Psoas muscle (tissue), 8 donors: Measurements from ENCODE around the gene KCTD20. TPM values are rescaled to one million over a fixed set of nuclear protein-coding genes. Genes with fewer than 3 reads are reported as not detected.

Source experiments
- ATAC-seq, 4 donors: fragments of 200-7000 bp; cut with Tn5 transposase; one replicate each; pipeline ENCODE4 v1.9.1; 2020; ENCODE audit warnings: moderate library complexity in 3 of 4, mild to moderate bottlenecking in 2 of 4
- DNase-seq, 2 donors: peaks; one replicate each; pipeline ENCODE4 v3.0.0-alpha.2; 2020
- H3K27ac ChIP-seq: fragments of 200-600 bp; one replicate; pipeline ENCODE4 v1.8.0; 2022
- H3K27me3 ChIP-seq, 3 donors: fragments of 200-600 bp in 1 of 3; one replicate each; pipeline versions ENCODE4 v1.6.1 to v1.8.0; 2013 to 2022; ENCODE audit warnings: low read length in 2 of 3, mild to moderate bottlenecking in 2 of 3, moderate library complexity in 1 of 3; ENCODE audit not compliant: insufficient read depth in 3 of 3
- H3K36me3 ChIP-seq, 2 donors: fragments of 200-600 bp in 1 of 2; one replicate each; pipeline versions ENCODE4 v1.6.1 to v1.8.0; 2013 to 2022; ENCODE audit warnings: low read depth in 1 of 2, mild to moderate bottlenecking in 1 of 2, moderate library complexity in 1 of 2; ENCODE audit not compliant: insufficient read depth in 1 of 2
- H3K4me1 ChIP-seq: fragments of 200-600 bp; one replicate; pipeline ENCODE4 v1.8.0; 2022
- H3K4me3 ChIP-seq: fragments of 200-600 bp; one replicate; pipeline ENCODE4 v1.8.0; 2022; ENCODE audit warnings: mild to moderate bottlenecking
- H3K9me3 ChIP-seq: fragments of 200-600 bp; one replicate; pipeline ENCODE4 v1.8.0; 2022
- WGBS, 3 donors: extraction: QIAGEN DNeasy Blood & Tissue Kit; methylation state at CpG; one replicate each; pipeline versions ENCODE4 v1.1.6 to v1.1.7; 2013; 5-methylcytosine and 5-hydroxymethylcytosine counted together
- intact Hi-C, 2 donors: fragments of 100-400 bp; cut with DNase I; formaldehyde crosslinking; loops; one replicate each; pipeline versions ENCODE4 v1.11.0 to v1.14.2; 2022
- polyA plus RNA-seq, 3 donors: library from polyadenylated mRNA; stranded (reverse); fragments of 200-250 nt; gene quantifications; one replicate each; pipeline ENCODE4 v1.2.3, GENCODE V29; 2013
- total RNA-seq, 4 donors: library from RNA; stranded (reverse); fragmentation: NEBNext Ultra II Directional in 2 of 4; extraction: Animal tissue kit (Norgen Biotek cat#: 25700) in 2 of 4; gene quantifications; one replicate each; pipeline versions ENCODE4 v1.2.1 to v1.2.4, GENCODE V29; 2021 to 2023
- TF ChIP-seq, protein P1 (sequence below): fragments of 200-600 bp; IDR thresholded peaks from one replicate; pipeline ENCODE4 v1.8.0; 2022; ENCODE audit warnings: antibody characterized with exemption
- donor health status: healthy with polysubstance abuse.
- donor health status: DM: no; HTN: no; CAD: no; lungs with moderate emphysema.
- donor health status: Bipolar disorder and iron deficiency.
- donor health status: healthy.
- donor health status: DM: yes; HTN: yes; CAD: no.
- donor health status: DM: no; HTN: no; CAD: no.
- donor health status: DM: no; HTN: no; CAD: no.
- donor health status: DM: yes; HTN: yes; CAD: no.

Gene KCTD20
- total and polyA plus RNA-seq, 7 donors: 11.6 to 44.4 (median 22.6) TPM

DNA sequence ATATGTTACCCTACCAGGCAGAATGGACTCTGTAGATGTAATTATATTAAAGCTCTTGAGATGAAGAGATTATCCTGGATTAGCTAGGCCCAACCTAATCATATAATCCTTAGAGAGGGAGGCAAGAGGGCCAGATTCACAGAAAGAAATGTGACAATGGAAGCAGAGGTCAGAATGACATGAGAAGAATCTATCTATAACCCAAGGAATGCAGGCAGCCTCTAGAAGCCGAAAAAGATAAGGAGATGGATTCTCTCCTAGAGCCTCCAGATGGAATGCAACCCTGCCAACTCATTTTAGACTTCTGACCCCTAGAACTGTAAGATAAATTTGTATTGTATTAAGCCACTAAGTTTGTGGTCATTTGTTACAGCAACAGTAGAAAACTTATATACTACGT, 12.4 kb upstream of the KCTD20 start:
- no peaks in the 10 kb centered on the region for H3K27me3 ChIP-seq
- H3K4me3 ChIP-seq: no peak overlapping the region
- TF ChIP-seq, protein P1, sequence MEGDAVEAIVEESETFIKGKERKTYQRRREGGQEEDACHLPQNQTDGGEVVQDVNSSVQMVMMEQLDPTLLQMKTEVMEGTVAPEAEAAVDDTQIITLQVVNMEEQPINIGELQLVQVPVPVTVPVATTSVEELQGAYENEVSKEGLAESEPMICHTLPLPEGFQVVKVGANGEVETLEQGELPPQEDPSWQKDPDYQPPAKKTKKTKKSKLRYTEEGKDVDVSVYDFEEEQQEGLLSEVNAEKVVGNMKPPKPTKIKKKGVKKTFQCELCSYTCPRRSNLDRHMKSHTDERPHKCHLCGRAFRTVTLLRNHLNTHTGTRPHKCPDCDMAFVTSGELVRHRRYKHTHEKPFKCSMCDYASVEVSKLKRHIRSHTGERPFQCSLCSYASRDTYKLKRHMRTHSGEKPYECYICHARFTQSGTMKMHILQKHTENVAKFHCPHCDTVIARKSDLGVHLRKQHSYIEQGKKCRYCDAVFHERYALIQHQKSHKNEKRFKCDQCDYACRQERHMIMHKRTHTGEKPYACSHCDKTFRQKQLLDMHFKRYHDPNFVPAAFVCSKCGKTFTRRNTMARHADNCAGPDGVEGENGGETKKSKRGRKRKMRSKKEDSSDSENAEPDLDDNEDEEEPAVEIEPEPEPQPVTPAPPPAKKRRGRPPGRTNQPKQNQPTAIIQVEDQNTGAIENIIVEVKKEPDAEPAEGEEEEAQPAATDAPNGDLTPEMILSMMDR: no peak
- no peaks in the 10 kb centered on the region for H3K9me3 ChIP-seq
- ATAC-seq (no peak), DNase-seq (no peak)
- 79 to 89% (median 87%) methylated on average over 2 of the region's 2 CpGs for WGBS, 3 donors
- H3K36me3 ChIP-seq: no peaks in the 10 kb centered on the region
- no peak overlapping the region for H3K27ac ChIP-seq
- H3K4me1 ChIP-seq: no peaks in the 10 kb centered on the region
- intact Hi-C loops: no loop called here

DNA sequence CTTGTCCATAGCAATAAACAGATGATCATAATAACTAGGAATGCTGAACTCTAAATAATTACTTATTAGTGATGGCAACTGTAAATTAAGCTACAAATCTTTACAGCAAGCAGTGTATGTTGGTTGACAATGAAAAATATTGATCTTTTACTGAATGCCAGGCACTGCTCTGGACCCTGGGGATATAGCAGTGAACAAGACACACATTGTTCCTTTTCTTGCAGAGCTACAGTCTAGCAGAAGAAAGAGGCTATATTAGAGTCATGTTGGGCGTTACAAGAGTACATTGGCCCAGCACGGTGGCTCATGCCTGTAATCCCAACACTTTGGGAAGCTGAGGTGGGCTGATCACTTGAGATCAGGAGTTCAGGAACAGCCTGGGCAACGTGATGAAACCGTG, 11.6 kb upstream of the KCTD20 start:
- 79 to 87% (median 84%) methylated on average over 4 of the region's 4 CpGs for whole genome bisulfite sequencing, 3 donors
- H3K9me3 ChIP-seq: no peaks in the 10 kb centered on the region
- H3K27ac ChIP-seq: no peak overlapping the region
- no peak overlapping the region for H3K4me3 ChIP-seq
- H3K27me3 ChIP-seq: no peaks in the 10 kb centered on the region
- TF ChIP-seq, protein P1: no peak
- intact Hi-C loops: no loop called here
- ATAC-seq (no peak), DNase-seq (no peak)
- no peaks in the 10 kb centered on the region for H3K4me1 ChIP-seq
- H3K36me3 ChIP-seq: no peaks in the 10 kb centered on the region

DNA sequence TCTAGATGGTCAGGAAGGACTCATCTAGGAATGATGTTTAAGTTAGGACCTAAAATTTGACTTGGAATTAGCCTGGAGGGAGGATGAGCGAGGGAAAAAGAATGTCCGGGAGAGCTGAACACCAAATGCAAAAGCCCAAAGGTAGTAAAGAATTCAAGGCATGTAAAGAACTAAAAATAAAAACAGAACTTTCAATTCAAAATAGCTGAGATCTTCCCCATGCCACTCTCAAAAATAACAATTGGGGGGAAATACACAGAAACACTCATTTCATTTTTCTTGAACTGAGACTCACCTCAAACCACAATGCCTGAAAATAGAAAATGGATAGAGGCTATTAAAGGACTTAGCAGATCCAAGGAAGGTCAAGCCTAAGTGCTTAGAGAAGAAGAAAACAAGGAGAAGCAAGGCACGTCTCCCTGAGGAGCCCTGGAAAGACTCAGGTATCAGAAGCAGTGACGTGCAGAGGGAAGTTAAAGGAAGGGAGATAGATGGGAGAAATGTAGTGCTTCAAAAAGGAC, 10.6 kb upstream of the KCTD20 start:
- H3K4me3 ChIP-seq: no peak overlapping the region

DNA sequence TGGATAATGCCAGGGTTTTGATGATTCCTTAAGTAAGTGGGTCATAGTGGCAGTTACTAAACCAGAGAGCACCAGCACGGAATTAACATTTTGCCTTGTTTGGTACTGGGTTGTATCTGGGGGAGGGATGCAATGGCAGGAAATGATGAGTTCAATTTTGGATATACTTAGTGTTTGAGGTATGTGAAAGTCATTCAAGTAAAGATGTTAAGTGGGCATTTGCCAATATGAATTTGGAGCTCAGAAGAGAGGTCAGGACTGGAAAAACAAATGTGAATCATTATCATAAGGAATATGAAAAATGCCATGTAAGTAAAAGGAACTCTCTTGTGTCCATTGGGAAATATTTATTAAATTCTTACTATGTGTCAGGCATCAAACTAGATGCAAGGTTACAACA, 6.3 kb upstream of the KCTD20 start:
- 84 to 97% (median 88%) methylated on average over 1 of the region's 1 CpG for WGBS, 3 donors
- intact Hi-C loops: no loop called here
- no peak for DNase-seq
- no peaks in the 10 kb centered on the region for H3K9me3 ChIP-seq
- H3K4me3 ChIP-seq: no peak overlapping the region
- H3K4me1 ChIP-seq: peaks cover 8% of the 10 kb centered on the region
- no peaks in the 10 kb centered on the region for H3K27me3 ChIP-seq
- TF ChIP-seq, protein P1: no peak
- H3K36me3 ChIP-seq: no peaks in the 10 kb centered on the region
- no peak for ATAC-seq
- no peak overlapping the region for H3K27ac ChIP-seq

More for the DNA sequence above, 10.6 kb upstream of the KCTD20 start:
- Histone ChIP-seq H3K27me3 (no peaks in the 10 kb centered on the region), H3K27ac (no peak overlapping the region), H3K36me3 (no peaks in the 10 kb centered on the region), H3K9me3 (no peaks in the 10 kb centered on the region), H3K4me1 (no peaks in the 10 kb centered on the region)
- ATAC-seq (no peak), DNase-seq (no peak)
- intact Hi-C loops: no loop called here
- TF ChIP-seq, protein P1: no peak
- 73 to 88% (median 86%) methylated on average over 4 of the region's 4 CpGs for WGBS, 3 donors

DNA sequence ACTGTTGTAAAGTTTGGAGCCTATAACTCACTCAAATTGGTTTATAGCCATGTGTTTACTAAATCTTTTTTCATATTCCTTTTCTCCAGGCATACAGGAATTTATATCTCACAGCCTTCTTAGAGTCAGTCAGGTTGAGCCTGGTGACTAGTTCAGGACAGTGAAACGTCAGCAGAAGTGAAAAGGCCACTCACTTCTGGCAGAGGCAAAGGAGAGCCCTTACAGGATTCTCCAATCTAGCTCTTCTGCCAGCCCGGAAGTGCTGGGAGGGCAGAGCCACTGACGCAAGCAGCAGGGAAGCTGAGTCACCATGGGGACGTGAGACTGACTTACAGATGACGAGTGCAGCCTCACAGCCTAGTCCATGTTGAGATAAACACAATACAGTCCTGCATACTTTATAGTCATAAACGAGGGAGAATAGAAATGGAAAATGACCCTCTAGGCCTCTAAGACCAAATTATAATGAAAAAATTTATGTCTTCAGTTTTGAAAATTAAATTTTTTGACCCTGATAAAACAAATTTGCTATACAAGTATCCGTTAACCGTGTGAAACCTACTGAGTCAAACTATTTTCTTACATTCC, 1.4 kb upstream of the KCTD20 start:
- peak; percentile 94 to 95 (median 94) for ATAC-seq
- TF ChIP-seq, protein P1: no peak
- Histone ChIP-seq H3K4me1 (peaks cover 35% of the 10 kb centered on the region), H3K36me3 (no peaks in the 10 kb centered on the region), H3K4me3 (peak overlapping the region; percentile 77), H3K9me3 (no peaks in the 10 kb centered on the region), H3K27ac (peak overlapping the region; percentile 95), H3K27me3 (no peaks in the 10 kb centered on the region)
- 17 to 24% (median 20%) methylated on average over 8 of the region's 8 CpGs for WGBS, 3 donors
- peak; percentile 93 to 96 for DNase-seq
- intact Hi-C loops: loop anchor here (5.0 to 10.0 kb wide), 4 partner anchors 106 to 243 kb away; partner anchors contain the start of genes SRSF3 (in 2 of the 2) and STK38 (in 1 of the 2)
